ENCODE measurements around the gene PTPN14. TPM values are rescaled to one million over a fixed set of nuclear protein-coding genes. Genes with fewer than 3 reads are reported as not detected.
"Not testable (repeated sequence)": the region's sequence is repeated elsewhere in the genome, so short reads cannot be mapped to it uniquely, and the experiment has no call there.

The PTPN14 gene
- total RNA-seq, 1 experiment from 2014 or later, result 88.4 TPM

DNA sequence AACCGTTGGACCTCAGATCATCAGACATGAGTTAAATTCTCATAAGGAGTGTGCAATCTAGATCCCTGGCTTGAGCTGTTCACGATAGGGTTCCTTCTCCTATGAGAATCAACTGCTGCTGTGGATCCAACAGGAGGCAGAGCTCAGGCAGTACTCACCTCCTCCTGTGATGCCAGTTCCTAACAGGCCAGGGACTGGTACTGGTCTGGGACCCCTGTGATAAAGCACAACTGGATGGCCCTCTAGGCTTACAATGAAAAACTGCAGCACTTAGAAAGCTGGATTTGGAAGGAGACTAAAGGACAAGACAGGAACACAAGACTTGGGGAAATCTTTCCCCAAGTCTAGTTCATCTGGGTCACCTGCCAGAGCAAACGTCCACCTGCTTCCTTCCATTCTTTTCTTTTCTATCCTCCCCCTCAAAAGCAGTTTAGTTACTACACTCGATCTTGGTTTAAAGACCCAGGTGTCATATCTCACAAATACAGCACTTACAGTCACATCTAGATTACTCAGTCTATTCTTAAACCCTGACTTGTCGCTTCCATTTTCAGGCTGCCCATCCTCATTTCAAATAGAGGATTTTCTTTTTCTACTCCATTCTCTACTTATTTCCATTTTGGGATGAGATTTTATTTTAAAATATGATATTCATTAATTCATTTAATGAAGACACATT, 59.8 kb downstream of the PTPN14 start (continued):
- TF ChIP-seq AFF4 (CRISPR knock-in tag; IDR thresholded peaks at IDR 0.05; ENCODE audit: borderline replicate concordance), result no peak
- no peak for TF ChIP-seq NFATC4 (CRISPR knock-in tag; IDR thresholded peaks at IDR 0.05)
- TF ChIP-seq ZNF423 (CRISPR knock-in tag; IDR thresholded peaks at IDR 0.05), result no peak
- no peak for TF ChIP-seq TEAD1 (CRISPR knock-in tag; IDR thresholded peaks at IDR 0.05)
- TF ChIP-seq, protein P1, sequence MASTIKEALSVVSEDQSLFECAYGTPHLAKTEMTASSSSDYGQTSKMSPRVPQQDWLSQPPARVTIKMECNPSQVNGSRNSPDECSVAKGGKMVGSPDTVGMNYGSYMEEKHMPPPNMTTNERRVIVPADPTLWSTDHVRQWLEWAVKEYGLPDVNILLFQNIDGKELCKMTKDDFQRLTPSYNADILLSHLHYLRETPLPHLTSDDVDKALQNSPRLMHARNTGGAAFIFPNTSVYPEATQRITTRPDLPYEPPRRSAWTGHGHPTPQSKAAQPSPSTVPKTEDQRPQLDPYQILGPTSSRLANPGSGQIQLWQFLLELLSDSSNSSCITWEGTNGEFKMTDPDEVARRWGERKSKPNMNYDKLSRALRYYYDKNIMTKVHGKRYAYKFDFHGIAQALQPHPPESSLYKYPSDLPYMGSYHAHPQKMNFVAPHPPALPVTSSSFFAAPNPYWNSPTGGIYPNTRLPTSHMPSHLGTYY (CRISPR knock-in tag; IDR thresholded peaks at IDR 0.05), result no peak
- TF ChIP-seq USF1 (CRISPR knock-in tag; IDR thresholded peaks at IDR 0.05), result no peak
- TF ChIP-seq, protein P2, sequence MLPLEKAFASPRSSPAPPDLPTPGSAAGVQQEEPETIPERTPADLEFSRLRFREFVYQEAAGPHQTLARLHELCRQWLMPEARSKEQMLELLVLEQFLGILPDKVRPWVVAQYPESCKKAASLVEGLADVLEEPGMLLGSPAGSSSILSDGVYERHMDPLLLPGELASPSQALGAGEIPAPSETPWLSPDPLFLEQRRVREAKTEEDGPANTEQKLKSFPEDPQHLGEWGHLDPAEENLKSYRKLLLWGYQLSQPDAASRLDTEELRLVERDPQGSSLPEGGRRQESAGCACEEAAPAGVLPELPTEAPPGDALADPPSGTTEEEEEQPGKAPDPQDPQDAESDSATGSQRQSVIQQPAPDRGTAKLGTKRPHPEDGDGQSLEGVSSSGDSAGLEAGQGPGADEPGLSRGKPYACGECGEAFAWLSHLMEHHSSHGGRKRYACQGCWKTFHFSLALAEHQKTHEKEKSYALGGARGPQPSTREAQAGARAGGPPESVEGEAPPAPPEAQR (CRISPR knock-in tag; IDR thresholded peaks at IDR 0.05), result no peak

DNA sequence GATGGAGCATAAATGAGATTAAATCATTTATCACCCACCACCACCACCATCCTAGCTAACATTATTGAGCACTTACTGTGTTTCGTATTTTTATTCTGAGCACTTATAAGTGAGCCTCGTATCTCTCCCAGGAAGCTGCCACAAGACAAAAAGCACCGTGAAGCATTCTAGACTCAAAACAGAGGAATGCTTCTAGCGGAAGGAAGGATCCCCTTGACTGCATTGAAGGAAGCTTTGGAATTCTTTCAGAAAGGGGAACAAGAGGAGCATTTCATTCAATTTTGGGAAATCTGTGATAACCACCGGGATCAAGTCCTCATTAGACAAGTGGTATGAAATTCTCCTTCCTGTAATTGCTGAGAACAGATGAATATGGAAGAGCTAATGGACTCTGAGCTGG, 66.3 kb downstream of the PTPN14 start:
- TF ChIP-seq MXD4 (CRISPR knock-in tag; IDR thresholded peaks at IDR 0.05; ENCODE audit: borderline replicate concordance) (no peak), MAX (CRISPR knock-in tag; IDR thresholded peaks at IDR 0.05) (no peak), JAZF1 (CRISPR knock-in tag; IDR thresholded peaks at IDR 0.05) (no peak)
- TF ChIP-seq, protein P2 (CRISPR knock-in tag; IDR thresholded peaks at IDR 0.05), result no peak
- no peaks in the 10 kb centered on the region for H3K9me3 Mint-ChIP-seq
- DNase-seq (ENCODE audit: low spot score) (no peak), ATAC-seq (no peak)
- peak overlapping the region; percentile 54; the same call in 1 of the 2 replicates for H3K27ac Mint-ChIP-seq
- H3K4me3 Mint-ChIP-seq, result no peak overlapping the region
- POLR2A ChIA-PET, result no interaction called here
- no peaks in the 10 kb centered on the region for H3K27me3 Mint-ChIP-seq (ENCODE audit: low read depth)
- CTCF ChIA-PET, result interaction anchor here (0.8 kb wide), 1 partner anchor 96 kb away, joined by 3 read pairs; no protein-coding TSS in a partner anchor
- H3K4me1 Mint-ChIP-seq, result peaks cover 69% of the 10 kb centered on the region
- peaks cover 3% of the 10 kb centered on the region; the same call in 1 of the 2 replicates for H3K36me3 Mint-ChIP-seq

GRCh38 chr1:214483180-214483579, 68.2 kb downstream of the PTPN14 start:
- H3K9me3 Mint-ChIP-seq; H3K36me3 Mint-ChIP-seq; CTCF ChIA-PET; H3K27me3 Mint-ChIP-seq (ENCODE audit: low read depth); POLR2A ChIA-PET; H3K27ac Mint-ChIP-seq; H3K4me3 Mint-ChIP-seq; DNase-seq (ENCODE audit: low spot score): not testable (repeated sequence)
- H3K4me1 Mint-ChIP-seq, result peaks cover 57% of the 10 kb centered on the region
- ATAC-seq, result 0 out of 2 replicates have a peak, but pooled peaks have one; percentile 27

DNA sequence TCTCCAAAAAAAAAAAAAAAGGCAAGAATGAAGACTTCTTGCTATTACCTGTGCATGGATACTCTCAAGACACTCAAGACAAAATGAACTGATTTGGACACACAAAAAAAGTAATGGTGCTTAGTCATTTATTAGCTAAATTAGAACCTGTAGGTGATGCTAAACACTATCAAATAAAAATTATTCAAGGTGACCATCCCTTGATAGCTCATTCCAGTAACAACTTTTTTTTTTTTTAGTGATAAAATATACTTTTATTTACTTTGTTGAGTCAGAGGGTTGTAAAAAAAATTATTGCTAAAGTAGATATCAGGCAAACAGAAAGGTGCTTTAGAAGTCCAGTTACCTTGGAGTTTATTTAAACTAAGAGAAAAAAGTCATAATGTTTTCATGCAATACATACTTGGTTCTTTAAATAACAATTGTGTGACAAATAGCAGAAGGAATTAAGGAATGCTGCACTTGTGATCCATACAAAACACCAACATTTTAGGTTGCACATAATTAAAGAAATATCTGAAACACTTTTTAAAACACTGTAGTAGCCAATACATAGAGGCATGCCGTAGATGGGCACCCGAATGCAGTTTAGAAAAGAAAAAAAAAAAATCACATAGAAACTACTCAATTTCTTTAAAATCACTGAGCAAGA, 69.3 kb downstream of the PTPN14 start:
- H3K4me3 Mint-ChIP-seq; H3K27ac Mint-ChIP-seq; H3K27me3 Mint-ChIP-seq (ENCODE audit: low read depth); POLR2A ChIA-PET; H3K9me3 Mint-ChIP-seq; H3K36me3 Mint-ChIP-seq; ATAC-seq; DNase-seq (ENCODE audit: low spot score): not testable (repeated sequence)
- CTCF ChIA-PET, result interaction anchor here (1.7 kb wide), 1 partner anchor 150 kb away, joined by 5 read pairs; no protein-coding TSS in a partner anchor
- peaks cover 57% of the 10 kb centered on the region for H3K4me1 Mint-ChIP-seq
